DND-41 (cell line): ENCODE data around the gene SLC26A11.

Experiments used
- CTCF ChIP-seq: IDR thresholded peaks from 2 replicates; pipeline ENCODE4 v1.5.1; 2012; ENCODE audit warnings: borderline replicate concordance, low read length, moderate library complexity, mild to moderate bottlenecking; ENCODE audit not compliant: poor library complexity, severe bottlenecking; ENCODE audit errors: extremely low read depth
- EZH2 ChIP-seq: IDR thresholded peaks from 3 replicates; pipeline ENCODE4 v1.6.1; 2012; ENCODE audit warnings: borderline replicate concordance, low read depth, mild to moderate bottlenecking, moderate library complexity, low read length, inconsistent platforms; ENCODE audit not compliant: severe bottlenecking

GRCh38 chr17:80222376-80223141, 2.3 kb downstream of the SLC26A11 start:
- TF ChIP-seq CTCF (no peak), EZH2 (no peak)
